22Rv1 (cell line): ENCODE results near the gene MGRN1.

ENCODE experiments used
- ZFX ChIP-seq: fragments of 450-650 bp; IDR thresholded peaks from 2 replicates; pipeline ENCODE4 v1.6.1; 2017; ENCODE audit warnings: antibody characterized with exemption, borderline replicate concordance
- TF ChIP-seq, protein P1 (sequence below): fragments of 450-650 bp; IDR thresholded peaks from 2 replicates; pipeline ENCODE4 v1.5.1; 2017; ENCODE audit warnings: mild to moderate bottlenecking

DNA sequence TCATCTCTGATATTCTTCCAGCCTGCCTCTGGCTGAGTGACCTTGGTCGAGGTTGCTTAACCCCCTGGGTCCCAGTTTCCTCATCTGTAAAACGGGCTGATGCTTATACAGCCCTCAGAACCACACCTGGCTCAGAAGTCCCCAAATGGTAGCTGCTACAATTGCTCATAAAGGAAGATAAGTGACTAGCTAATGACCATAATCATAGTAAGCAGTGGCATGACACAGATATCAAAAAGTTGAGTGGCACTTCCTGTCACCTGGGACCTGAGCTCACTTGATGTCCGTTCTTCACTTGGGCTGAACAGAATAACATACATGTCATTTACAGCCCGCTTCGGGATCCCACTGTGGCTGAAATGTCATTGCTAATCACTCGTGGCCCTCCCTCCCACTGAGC is 1.8 kb downstream of the MGRN1 start:
- TF ChIP-seq, protein P1, sequence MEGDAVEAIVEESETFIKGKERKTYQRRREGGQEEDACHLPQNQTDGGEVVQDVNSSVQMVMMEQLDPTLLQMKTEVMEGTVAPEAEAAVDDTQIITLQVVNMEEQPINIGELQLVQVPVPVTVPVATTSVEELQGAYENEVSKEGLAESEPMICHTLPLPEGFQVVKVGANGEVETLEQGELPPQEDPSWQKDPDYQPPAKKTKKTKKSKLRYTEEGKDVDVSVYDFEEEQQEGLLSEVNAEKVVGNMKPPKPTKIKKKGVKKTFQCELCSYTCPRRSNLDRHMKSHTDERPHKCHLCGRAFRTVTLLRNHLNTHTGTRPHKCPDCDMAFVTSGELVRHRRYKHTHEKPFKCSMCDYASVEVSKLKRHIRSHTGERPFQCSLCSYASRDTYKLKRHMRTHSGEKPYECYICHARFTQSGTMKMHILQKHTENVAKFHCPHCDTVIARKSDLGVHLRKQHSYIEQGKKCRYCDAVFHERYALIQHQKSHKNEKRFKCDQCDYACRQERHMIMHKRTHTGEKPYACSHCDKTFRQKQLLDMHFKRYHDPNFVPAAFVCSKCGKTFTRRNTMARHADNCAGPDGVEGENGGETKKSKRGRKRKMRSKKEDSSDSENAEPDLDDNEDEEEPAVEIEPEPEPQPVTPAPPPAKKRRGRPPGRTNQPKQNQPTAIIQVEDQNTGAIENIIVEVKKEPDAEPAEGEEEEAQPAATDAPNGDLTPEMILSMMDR = no peak
- no peak for TF ChIP-seq ZFX
